NCI-H2029 treated with DMSO at 0.1 percent for 48 hours (cell line): ENCODE data around the gene STEAP3.

Experiments
- DNase-seq: peaks from one replicate; lab custom pipeline; 2025; lab: John Stamatoyannopoulos, UW

The STEAP3 gene, protein sequence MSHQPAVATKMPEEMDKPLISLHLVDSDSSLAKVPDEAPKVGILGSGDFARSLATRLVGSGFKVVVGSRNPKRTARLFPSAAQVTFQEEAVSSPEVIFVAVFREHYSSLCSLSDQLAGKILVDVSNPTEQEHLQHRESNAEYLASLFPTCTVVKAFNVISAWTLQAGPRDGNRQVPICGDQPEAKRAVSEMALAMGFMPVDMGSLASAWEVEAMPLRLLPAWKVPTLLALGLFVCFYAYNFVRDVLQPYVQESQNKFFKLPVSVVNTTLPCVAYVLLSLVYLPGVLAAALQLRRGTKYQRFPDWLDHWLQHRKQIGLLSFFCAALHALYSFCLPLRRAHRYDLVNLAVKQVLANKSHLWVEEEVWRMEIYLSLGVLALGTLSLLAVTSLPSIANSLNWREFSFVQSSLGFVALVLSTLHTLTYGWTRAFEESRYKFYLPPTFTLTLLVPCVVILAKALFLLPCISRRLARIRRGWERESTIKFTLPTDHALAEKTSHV

DNA sequence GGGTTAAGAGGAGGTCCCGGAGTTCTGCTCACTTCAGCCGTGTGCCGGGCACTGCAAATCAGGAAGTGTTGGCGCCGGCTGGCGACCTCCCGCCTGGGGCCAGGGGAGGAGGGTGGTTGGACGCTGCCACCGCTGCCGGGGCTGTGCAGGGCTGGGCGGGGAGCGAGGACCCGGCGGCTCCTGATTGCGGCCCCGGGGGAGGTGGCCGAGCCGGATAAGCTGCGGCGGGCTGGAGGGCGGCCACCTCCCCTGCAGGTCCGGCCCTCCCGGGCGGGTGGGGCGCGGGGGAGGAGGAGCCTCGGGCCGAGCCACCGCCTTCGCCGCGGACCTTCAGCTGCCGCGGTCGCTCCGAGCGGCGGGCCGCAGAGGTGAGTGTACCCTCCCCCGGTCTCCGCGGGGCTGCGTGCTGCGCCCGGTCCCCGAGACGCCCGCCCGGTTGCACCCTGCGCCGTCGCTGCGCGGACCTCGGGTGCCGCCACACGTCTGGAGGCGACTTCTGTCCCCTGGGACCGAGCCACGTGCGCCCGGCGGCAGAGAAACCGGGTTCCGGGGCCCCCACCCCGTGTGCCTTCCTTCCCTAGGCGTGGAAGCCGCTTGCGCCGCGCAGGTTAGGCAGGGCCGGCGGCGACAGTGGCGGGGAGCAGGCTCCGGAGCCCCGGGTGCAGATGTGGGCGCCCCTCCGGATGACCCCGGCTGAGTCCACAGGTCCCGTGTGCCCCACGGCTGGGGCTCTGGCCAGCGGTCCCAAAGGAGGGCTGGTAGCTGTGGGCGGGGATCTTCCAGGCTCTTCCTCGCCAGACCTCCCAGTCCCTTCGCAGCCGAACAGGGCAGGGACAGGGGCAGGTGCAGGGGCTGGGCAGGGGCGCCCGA lies at the start of gene STEAP3:
Gene STEAP3 (plus strand): TSS at position 314 of the 870 bp plus-strand sequence. CDS start 7,179 bp downstream, outside the sequence.
- DNase-seq, result no peak

- peak; percentile 29 for DNase-seq
Measured at GRCh38 chr2:119174216-119174992, 49.2 kb upstream of the STEAP3 start.

DNA sequence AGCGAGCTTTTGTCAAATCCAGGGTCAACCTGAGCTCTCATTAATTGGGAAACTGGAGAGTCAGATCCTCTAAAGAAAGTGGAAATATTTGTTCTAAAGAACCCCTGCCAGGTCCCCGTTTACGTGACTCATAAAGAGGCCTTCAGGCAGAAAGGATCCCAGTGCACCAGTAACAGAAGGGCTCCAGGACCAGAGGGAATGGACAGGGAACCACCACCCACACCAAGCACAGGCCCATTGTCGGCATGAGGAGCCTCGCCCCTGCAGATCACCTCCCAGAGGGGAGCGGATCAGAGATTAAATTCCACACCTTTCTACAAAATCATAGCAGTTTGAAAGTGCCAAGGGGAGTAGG lies 48.7 kb upstream of the STEAP3 start:
- no peak for DNase-seq

- no peak for DNase-seq
Measured at GRCh38 chr2:119175517-119175916, 48.1 kb upstream of the STEAP3 start.

DNA sequence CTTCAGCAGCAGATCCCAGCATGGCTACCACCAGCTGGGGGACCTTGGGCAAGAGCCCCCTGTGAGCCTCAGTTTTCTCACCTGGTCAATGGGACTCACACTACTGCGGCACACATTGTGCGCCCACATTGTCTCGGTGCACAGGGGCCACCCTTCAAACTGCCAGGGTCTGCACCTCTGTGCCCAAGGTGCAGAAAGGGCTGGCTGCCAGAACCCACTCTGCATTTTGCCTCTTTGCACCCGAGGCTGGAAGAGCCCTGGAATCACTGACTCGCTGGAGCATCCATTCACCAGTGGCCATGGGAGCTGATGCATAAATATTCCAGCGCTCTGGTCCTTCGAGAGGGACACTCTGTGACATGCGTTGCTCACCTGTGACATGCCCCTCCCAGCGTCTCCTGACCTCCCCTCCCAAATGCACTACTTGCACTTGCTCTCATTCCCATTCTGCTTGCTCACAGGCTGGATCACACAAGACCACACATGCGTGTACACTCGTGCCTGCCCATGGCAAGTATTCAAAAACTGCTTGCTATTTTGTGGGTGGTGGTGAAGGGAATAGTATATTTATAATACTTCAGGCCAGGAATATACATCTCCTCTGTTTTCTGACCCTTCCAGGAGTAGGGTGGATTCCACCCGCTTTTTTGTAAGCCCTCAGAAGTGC lies 46.3 kb upstream of the STEAP3 start:
- DNase-seq, result no peak

GRCh38 chr2:119177838-119178190 lies 45.8 kb upstream of the STEAP3 start:
- DNase-seq, result no peak

DNA sequence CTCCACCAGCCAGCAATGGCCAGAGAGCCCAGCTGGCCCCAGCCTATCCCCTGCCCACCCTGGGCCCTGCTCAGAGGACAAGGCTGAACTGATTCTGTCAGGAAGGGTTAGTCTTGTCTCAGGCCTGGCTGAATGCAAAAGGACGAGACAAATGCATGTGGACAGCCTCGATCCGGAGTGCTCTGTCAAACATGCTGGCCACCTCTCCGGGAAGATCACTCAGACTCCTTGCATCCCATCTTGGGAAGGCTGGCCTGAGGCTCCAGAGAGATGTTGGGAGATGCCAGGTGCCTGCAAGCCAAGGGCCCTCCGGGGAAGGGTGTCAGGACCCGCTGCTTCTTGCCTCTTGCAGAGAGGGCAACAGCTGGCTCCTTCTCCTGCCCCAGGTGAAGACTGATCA lies 44.9 kb upstream of the STEAP3 start:
- no peak for DNase-seq

DNA sequence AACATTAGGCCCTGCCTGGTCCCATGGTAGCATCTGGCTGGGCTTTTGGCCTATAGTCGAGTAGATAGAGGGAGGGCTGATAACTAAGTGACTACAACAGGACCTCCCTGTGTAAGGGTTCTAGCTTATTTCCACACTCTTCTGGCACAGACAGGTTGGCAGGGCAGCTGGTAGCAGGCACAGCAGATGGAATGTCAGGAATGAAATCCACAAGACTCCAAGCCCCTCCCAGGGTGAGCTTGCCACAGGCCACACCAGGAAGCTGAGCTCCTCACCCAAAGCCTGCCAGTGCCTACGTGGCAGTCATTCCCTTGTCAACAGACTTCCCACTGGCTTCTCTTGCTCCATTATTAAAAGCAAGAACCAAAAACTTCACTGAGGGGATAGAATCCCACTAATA lies 44.4 kb upstream of the STEAP3 start:
- no peak for DNase-seq

DNA sequence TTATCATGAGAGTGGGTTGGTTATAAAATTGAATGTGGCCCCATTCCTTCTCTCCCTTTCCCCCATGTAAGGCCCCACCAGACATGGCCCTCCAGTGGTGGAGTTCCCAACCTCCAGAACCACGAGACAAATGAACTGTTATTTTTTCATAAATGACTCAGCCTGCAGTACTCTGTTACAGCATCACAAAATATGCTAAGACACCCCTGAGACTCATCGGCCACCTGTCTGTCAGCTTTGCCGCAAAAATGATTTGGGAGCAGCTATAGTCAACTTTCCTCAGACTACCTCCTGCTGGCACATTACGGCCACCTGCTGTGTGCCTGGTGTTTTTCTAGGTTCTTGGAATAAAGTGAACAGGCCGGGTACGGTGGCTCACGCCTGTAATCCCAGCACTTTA lies 43.6 kb upstream of the STEAP3 start:
- no peak for DNase-seq

GRCh38 chr2:119180892-119181291 lies 42.7 kb upstream of the STEAP3 start:
- no peak for DNase-seq

GRCh38 chr2:119181391-119181790 lies 42.2 kb upstream of the STEAP3 start:
- no peak for DNase-seq

- DNase-seq, result no peak
Measured at GRCh38 chr2:119181791-119182445, 41.7 kb upstream of the STEAP3 start.

DNA sequence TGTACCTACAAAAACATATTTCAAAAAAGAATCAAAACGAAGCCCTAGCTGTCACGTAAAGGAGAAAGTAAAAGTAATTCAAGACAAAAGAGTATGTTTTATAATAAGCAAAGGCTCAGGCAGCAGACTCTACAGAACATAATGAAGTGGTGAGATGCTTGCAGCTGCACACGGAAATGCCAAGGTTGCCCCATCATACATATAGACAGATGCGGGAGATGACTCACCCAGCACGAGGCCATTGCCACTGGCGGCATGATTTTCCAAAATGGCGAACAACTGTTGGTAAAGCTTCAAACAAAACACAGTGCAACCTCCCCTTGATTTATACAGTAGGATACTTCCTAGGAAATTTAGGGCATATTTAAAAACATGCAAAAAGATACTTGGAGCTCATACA lies 39.1 kb upstream of the STEAP3 start:
- DNase-seq, result no peak

DNA sequence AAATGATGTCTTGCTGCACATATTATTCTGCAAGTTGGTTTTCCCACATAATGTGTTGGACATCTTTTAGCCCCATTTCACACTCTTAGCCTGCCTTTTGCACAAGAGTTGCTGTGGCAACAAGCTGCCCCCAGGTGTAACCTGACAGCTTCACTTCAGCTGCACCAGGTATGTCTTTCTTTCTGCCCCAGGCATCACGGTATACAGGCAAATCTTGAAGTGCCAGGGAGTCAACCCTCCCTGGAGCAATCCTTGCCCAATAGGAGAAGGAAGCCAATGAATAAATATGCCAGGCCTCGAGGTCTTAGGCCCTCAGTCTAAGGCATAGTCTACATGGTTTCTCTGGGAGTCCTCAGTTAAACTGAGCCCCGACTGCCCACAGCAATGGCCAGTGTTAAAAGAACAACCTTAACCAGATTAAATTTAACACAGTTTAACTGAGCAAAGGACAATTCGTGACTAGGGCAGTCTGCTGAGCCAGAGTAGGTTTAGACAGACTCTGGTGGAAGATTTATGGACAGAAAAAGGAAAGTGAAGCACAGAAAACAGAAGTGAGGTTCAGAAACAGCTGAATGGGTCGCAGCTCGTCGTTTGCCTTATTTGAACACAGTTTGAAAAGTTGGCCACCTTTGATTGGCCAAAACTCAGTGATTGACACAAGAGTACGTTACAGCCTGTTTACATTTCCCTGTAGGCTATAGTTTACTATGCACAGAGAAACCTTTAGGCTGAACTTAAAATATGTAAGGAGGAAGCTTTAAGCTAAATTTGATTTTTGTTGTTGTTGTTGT lies 33.1 kb upstream of the STEAP3 start:
- no peak for DNase-seq

DNA sequence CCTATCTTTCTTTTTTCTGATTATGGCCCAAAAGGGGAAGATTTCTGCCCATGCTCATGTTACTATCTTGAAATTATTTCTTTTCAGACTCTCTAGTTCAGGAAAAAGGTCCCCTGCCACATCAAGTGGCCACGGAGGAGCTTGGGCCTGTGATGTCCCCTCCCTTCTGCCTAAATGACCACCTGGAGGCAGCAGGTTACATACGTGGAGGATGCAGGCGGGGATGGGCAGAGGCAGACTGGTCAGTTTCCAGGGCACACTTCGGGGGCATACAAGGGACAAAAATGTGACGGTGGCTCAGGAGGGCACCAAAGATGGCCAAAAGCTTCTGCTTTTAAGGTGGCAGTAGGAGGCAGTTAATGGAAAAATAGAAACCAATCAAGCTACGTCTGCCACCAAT lies 30.7 kb upstream of the STEAP3 start:
- no peak for DNase-seq

GRCh38 chr2:119195001-119195400 lies 28.6 kb upstream of the STEAP3 start:
- no peak for DNase-seq

- no peak for DNase-seq
Measured at GRCh38 chr2:119195887-119196286, 27.7 kb upstream of the STEAP3 start.

DNA sequence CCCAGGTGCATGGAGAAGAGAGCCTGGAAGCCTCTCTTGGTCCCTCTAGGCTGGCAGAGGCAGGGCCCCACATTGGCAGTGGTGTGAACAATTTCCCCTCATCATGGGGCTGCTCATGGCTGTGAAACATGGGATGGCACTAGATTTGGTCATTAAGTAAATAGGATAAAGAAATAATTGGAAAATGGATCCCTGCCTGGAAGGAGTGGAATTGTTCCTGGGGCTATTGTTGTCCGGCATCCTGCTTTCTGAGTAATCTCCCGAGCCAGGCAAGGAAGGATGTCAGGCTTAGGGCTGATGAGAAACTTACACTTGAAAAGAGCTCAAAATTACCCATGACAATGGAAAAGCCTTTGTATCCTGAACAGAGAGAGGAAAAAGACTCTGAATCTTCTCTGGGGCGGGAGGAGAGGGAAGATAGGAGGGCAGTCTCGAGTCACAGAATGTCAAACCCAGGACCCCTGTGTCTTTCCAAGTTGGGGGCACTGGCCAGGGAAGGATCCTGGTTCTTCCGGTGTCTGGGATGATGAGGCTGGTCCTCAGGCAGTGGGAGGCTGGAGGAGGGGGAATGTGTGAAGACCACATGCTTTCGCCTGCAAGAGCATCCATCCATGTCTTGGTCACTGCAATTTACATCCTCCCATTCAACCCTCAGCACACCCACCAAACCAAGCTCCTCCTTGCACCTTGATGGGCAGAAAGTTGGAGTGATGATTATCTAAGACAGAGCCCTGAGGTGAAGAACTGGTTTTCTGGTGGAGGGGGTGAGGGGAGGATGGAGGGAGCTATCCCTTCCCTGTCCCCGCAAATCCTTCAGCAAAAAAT lies 27.1 kb upstream of the STEAP3 start:
- DNase-seq, result no peak

GRCh38 chr2:119197126-119197405 lies 26.6 kb upstream of the STEAP3 start:
- DNase-seq, result no peak
